ENCODE data around the gene CP. TPM values are rescaled to one million over a fixed set of nuclear protein-coding genes. Genes with fewer than 3 reads are reported as not detected.
A peak's percentile ranks its signal among the peaks of the same experiment; 100 is the strongest.

CP gene
- total RNA-seq (1,000 to 10,000 TPM; 1,260 to 1,748 TPM), polyA plus RNA-seq (1,000 to 10,000 TPM in 1 of 2 donors, 100 to 1,000 TPM in 1; 565 to 1,294 TPM)

- Histone ChIP-seq H3K9ac (ENCODE audit: low read depth in 1 of 2, low read length in 2 of 2) (peak within 1 kb of the TSS; percentile 97 to 100), H3K27ac (ENCODE audit: low read depth in 1 of 2, low read length in 2 of 2) (peak within 1 kb of the TSS; percentile 87 to 88)
Observed at GRCh38 chr3:149221783-149222517, at the start of gene CP. TSS of gene CP (minus strand) at chr3:149221829. CDS start at chr3:149221792, 37 bp downstream.

More at GRCh38 chr3:149221783-149222517, at the start of gene CP:
- H3K4me1 ChIP-seq (ENCODE audit: control insufficient read depth in 4 of 4, insufficient read depth in 4 of 4, low read length in 3 of 4), result peaks cover 0 to 25% (median 7%) of the 10 kb centered on the region in 4 donors
- TF ChIP-seq HNF4A (conservative IDR thresholded peaks at IDR 0.05), result peak; percentile 60 to 92
- peak; percentile 82 for TF ChIP-seq REST (IDR thresholded peaks at IDR 0.05)
- peak; percentile 34 to 81 for TF ChIP-seq JUND (IDR thresholded peaks at IDR 0.05)
- peak; percentile 90 for TF ChIP-seq ZBTB33 (IDR thresholded peaks at IDR 0.05)
- TF ChIP-seq ATF3 (IDR thresholded peaks at IDR 0.05), result no peak
- TF ChIP-seq FOXA2 (IDR thresholded peaks at IDR 0.05), result peak; percentile 93
- TF ChIP-seq EGR1 (IDR thresholded peaks at IDR 0.05; ENCODE audit: low read depth in 2 of 2), result peak; percentile 35 to 95
- TF ChIP-seq SP1 (IDR thresholded peaks at IDR 0.05), result peak; percentile 87
- TF ChIP-seq GABPA (IDR thresholded peaks at IDR 0.05 in 1 of 2, conservative IDR thresholded peaks at IDR 0.05 in 1 of 2), result peak in 1 of 2 donors; percentile 63
- TF ChIP-seq TAF1 (conservative IDR thresholded peaks at IDR 0.05), result peak; percentile 98
- TF ChIP-seq RXRA (IDR thresholded peaks at IDR 0.05), result peak; percentile 66 to 94
- TF ChIP-seq FOXA1 (IDR thresholded peaks at IDR 0.05), result peak; percentile 83
- TF ChIP-seq HNF4G (IDR thresholded peaks at IDR 0.05), result no peak
- TF ChIP-seq RAD21 (IDR thresholded peaks at IDR 0.05), result peak; percentile 41 to 43
- peak; percentile 16 for TF ChIP-seq NR2F2 (IDR thresholded peaks at IDR 0.05)
- TF ChIP-seq YY1 (IDR thresholded peaks at IDR 0.05), result peak; percentile 70
- TF ChIP-seq CTCF (IDR thresholded peaks at IDR 0.05; ENCODE audit: low read depth, low read length, missing input control), result no peak
- peak; percentile 85 for TF ChIP-seq MAX (IDR thresholded peaks at IDR 0.05)
- no peaks in the 10 kb centered on the region for H3K9me3 ChIP-seq (ENCODE audit: control insufficient read depth in 4 of 4, low read length in 3 of 4)
- H3K4me3 ChIP-seq (ENCODE audit: low read depth in 1 of 3, low read length in 3 of 3), result peak within 1 kb of the TSS; percentile 69 to 89 (median 79)
- no peaks in the 10 kb centered on the region for H3K27me3 ChIP-seq (ENCODE audit: control insufficient read depth in 4 of 4, insufficient read depth in 4 of 4, low read length in 3 of 4)
- WGBS, result 20% methylated on average over 3 of the region's 3 CpGs
- DNase-seq (ENCODE audit: low spot score), result no peak
- peaks cover 0 to 2% (median 0%) of the 10 kb centered on the region in 4 donors for H3K36me3 ChIP-seq (ENCODE audit: control insufficient read depth in 4 of 4, insufficient read depth in 3 of 4, low read depth in 1 of 4, low read length in 3 of 4)

Data from liver (tissue), 9 donors.